ENCODE data around the gene DKKL1. TPM values are rescaled to one million over a fixed set of nuclear protein-coding genes. Genes with fewer than 3 reads are reported as not detected.

The DKKL1 gene
- total and polyA plus RNA-seq, 2 experiments from 2014 or later: 0.76 to 2.9 TPM

- no peak for TF ChIP-seq REST (IDR thresholded peaks at IDR 0.05; ENCODE audit: unreplicated experiment)
Measured at GRCh38 chr19:49362929-49363267, 779 bp upstream of the DKKL1 start (continued).

- Histone ChIP-seq H3K4me2 (peak overlapping the region; percentile 73), H3F3A (replicated peaks; ENCODE audit: low read depth) (peaks cover 6% of the 10 kb centered on the region; the same call in 1 of the 2 replicates), H3K27ac (ENCODE audit: low read depth) (no peak overlapping the region), H3K79me2 (replicated peaks; ENCODE audit: insufficient read depth) (peaks cover 33% of the 10 kb centered on the region), H3K27me3 (ENCODE audit: insufficient read depth) (no peaks in the 10 kb centered on the region), H2AFZ (peak overlapping the region; percentile 4), H3K9me2 (ENCODE audit: insufficient read depth) (no peaks in the 10 kb centered on the region), H4K20me1 (replicated peaks; ENCODE audit: insufficient read depth) (no peaks in the 10 kb centered on the region; the same call in 1 of the 2 replicates), H3K4me3 (peak overlapping the region; percentile 38), H3K4me1 (ENCODE audit: insufficient read depth) (peaks cover 5% of the 10 kb centered on the region; the same call in 1 of the 2 replicates), H3K36me3 (ENCODE audit: insufficient read depth) (0 out of 2 replicates have a peak, but pooled peaks cover 2% of the 10 kb centered on the region)
- peak; percentile 33 for DNase-seq (ENCODE audit: low spot score)
- Mint-ChIP-seq H3K27ac (no peak overlapping the region), H3K4me3 (no peak overlapping the region), H3K9me3 (peaks cover 17% of the 10 kb centered on the region), H3K27me3 (ENCODE audit: insufficient read depth, low read depth, poor library complexity) (peaks cover 18% of the 10 kb centered on the region), H3K4me1 (peaks cover 9% of the 10 kb centered on the region), H3K36me3 (ENCODE audit: low read depth) (peaks cover 17% of the 10 kb centered on the region)
- ATAC-seq: no peak
- no peak for TF ChIP-seq EZH2 (IDR thresholded peaks at IDR 0.05; ENCODE audit: low read depth, unreplicated experiment)
- TF ChIP-seq ZNF462 (CRISPR knock-in tag; IDR thresholded peaks at IDR 0.05): no peak
- no peak for TF ChIP-seq STAT1 (IDR thresholded peaks at IDR 0.05; ENCODE audit: unreplicated experiment)
- TF ChIP-seq NANOG (IDR thresholded peaks at IDR 0.05; ENCODE audit: borderline replicate concordance): no peak
- no peak for TF ChIP-seq CTCF (conservative IDR thresholded peaks at IDR 0.05; ENCODE audit: low read depth in 2 of 2)
- TF ChIP-seq CREB1 (CRISPR knock-in tag; IDR thresholded peaks at IDR 0.05; ENCODE audit: low read depth): no peak
- no peak for TF ChIP-seq POLR2AphosphoS5 (IDR thresholded peaks at IDR 0.05; ENCODE audit: low read depth)
- no peak for TF ChIP-seq REST (IDR thresholded peaks at IDR 0.05; ENCODE audit: unreplicated experiment)
- TF ChIP-seq JUNB (IDR thresholded peaks at IDR 0.05; ENCODE audit: unreplicated experiment): no peak
Measured at GRCh38 chr19:49364083-49364737, 533 bp downstream of the DKKL1 start.

Data from GM23338 (cell line).